ENCODE results near the gene KDM1B.
"Not testable (repeated sequence)": the region's sequence is repeated elsewhere in the genome, so short reads cannot be mapped to it uniquely, and the experiment has no call there.

GRCh38 chr6:18227166-18227565 lies 71.9 kb downstream of the KDM1B start:
- TF ChIP-seq CTCF, POLR2A, POLR2AphosphoS5 (IDR thresholded peaks at IDR 0.05): not testable (repeated sequence)
